Activated naive CD4-positive, alpha-beta T cell treated with Interleukin-2 at 50 U/mL for 16 hours (primary cell): ENCODE results near the gene MKRN1.
"Not testable (repeated sequence)": the region's sequence is repeated elsewhere in the genome, so short reads cannot be mapped to it uniquely, and the experiment has no call there.

Experiments used
- DNase-seq: peaks from one replicate; pipeline ENCODE4 v3.0.0-alpha.2; 2020

MKRN1 gene

DNA sequence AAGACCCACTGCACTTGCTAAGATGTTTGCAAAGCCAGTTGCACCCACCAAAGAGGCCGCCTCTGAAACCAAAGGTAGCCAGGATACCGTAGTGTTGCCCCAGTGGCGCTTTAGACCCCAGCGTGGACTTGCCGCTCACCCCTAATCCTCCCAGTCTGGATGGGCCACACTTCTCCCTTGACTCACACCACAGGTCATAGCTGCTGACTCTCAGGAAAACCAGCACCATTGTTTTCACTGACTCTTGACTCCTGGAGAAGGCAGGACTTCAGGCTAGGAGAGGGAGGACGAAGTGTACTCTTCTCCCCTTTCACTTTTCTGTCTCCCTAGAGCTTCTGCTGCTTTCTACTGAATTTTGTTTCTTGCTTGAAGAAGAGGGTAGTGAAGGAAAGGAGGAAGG lies 53.2 kb downstream of the MKRN1 start:
- DNase-seq, result no peak

GRCh38 chr7:140425718-140426117 lies 53.6 kb downstream of the MKRN1 start:
- DNase-seq, result no peak

GRCh38 chr7:140423501-140423900 lies 55.8 kb downstream of the MKRN1 start:
- DNase-seq, result no peak

- DNase-seq, result no peak
Measured at GRCh38 chr7:140421521-140421920, 57.8 kb downstream of the MKRN1 start.

- DNase-seq, result no peak
Measured at GRCh38 chr7:140418653-140419052, 60.7 kb downstream of the MKRN1 start.

DNA sequence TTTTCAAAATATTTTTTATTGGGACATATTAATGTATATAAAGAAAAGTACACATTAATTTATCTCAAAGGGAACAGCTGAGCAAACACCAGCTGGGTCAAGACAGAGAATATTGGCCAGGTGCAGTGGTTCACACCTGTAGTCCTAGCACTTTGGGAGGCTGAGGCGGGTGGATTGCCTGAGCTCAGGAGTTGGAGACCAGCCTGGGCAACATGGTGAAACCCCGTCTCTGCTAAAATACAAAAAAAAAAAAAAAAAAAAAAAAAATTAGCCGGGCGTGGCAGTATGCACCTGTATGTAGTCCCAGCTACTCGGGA lies 61.2 kb downstream of the MKRN1 start:
- DNase-seq, result not testable (repeated sequence)

DNA sequence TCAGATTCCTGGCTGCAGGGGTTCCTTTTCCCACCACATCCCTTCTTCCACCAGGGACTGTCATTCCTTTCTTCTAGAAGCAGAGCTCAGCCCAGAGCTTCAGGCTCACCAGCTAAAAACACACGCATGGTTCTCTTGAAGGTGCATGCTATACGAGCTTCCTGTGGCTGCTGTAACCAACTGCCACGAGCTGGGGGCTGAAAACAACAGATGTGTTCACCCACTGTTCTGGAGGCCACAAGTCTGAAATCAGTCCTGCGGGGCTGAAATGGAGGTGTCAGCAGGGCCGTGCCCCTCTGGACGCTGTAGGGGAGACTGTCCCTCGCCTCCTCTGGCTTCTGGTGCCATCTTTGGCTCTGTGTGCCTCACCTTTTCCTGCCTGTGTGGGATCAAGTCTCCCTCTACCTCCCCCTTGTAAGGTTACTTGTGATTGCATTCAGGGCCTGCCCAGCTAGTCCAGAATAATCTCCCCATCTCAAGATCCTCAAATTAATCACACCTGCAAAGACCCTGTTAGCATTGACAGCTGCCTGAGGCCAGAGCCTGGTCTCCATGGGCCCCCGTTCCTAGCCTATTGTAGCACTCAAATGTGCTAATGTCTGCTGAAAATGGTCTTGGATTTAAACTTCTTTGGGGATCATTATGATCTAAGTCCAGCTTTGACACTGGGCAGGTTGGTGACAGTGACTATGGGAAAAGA lies 61.7 kb downstream of the MKRN1 start:
- no peak for DNase-seq

DNA sequence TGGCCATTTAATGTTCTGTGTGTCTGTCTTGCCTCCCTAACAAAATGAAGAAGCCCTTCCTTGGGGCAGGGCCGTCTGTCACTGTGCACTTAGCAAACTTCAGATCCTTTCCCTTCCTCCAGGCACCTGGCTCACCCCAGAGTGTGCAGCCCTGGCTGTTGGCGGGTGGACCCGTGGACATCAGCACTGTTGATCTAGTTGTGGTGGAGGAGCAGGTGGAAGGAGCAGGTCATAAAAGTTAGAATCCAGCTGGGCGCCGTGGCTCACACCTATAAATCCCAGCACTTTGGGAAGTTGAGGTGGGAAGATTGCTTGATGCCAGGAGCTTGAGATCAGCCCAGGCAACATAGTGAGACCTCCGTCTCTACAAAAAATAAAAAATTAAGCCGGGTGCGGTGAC lies 62.7 kb downstream of the MKRN1 start:
- no peak for DNase-seq

GRCh38 chr7:140415816-140416215 lies 63.5 kb downstream of the MKRN1 start:
- not testable (repeated sequence) for DNase-seq

DNA sequence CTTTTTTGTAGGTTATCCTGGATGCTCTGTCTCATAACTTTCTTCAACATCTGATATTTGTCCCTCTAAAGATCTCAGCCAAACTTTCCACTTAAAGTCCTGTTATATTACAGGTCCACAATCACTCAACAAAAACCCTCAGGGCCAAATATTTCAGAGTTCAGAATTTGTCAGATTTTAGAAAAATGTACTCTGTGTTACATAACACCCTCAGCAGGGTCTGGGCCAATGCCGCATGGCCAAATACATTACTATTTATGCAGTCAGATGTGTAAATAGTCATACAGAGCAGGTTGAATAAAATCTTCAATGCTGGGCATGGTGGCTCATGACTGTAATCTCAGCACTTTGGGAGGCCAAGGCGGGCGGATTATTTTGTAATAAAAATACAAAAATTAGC lies 63.9 kb downstream of the MKRN1 start:
- DNase-seq, result no peak

GRCh38 chr7:140404565-140405065 lies 74.7 kb downstream of the MKRN1 start:
- no peak for DNase-seq

GRCh38 chr7:140403878-140404564 lies 75.3 kb downstream of the MKRN1 start, which contains the start of gene RAB19:
TSS of gene RAB19 (plus strand) at chr7:140404058. CDS start at chr7:140407647, 3,589 bp downstream.
- DNase-seq, result peak; percentile 46
